Activated naive CD8-positive, alpha-beta T cell treated with anti-CD3 and anti-CD28 coated beads, Interleukin-2, amount 10 ng/mL, durations not matched to agents 7 days and 5 days (primary cell): ENCODE results near the gene TMEM154. TPM values are rescaled to one million over a fixed set of nuclear protein-coding genes. Genes with fewer than 3 reads are reported as not detected.

Experiments used
- ATAC-seq: fragments of 150-1000 bp; cut with Tn5 transposase; one replicate; pipeline ENCODE4 v1.10.0; 2021; ENCODE audit warnings: low read depth, moderate library complexity
- POLR2A ChIA-PET: fragments of 350-600 bp; sonication (Branson Sonifier 250); formaldehyde crosslinking; loops from one replicate; lab custom pipeline; 2021; ENCODE audit warnings: antibody characterized with exemption; lab: Charles Lee
- DNase-seq: peaks from one replicate; pipeline ENCODE4 v3.0.0; 2021
- H3K27ac Mint-ChIP-seq: one replicate; pipeline ENCODE4 v1.8.0; 2022; ENCODE audit warnings: mild to moderate bottlenecking, mixed read lengths
- H3K27me3 Mint-ChIP-seq: one replicate; pipeline ENCODE4 v1.8.0; 2022; ENCODE audit warnings: mild to moderate bottlenecking, moderate library complexity, mixed read lengths
- H3K36me3 Mint-ChIP-seq: one replicate; pipeline ENCODE4 v1.8.0; 2021; ENCODE audit warnings: mild to moderate bottlenecking, mixed read lengths
- H3K4me1 Mint-ChIP-seq: one replicate; pipeline ENCODE4 v1.8.0; 2021; ENCODE audit warnings: mixed read lengths
- H3K4me3 Mint-ChIP-seq: one replicate; pipeline ENCODE4 v1.8.0; 2022; ENCODE audit warnings: mild to moderate bottlenecking, moderate library complexity, mixed read lengths
- H3K9me3 Mint-ChIP-seq: one replicate; pipeline ENCODE4 v1.8.0; 2021; ENCODE audit warnings: mixed read lengths
- total RNA-seq, 2 experiments: library from RNA; stranded (reverse); gene quantifications; one replicate each; pipeline ENCODE4 v1.2.3, GENCODE V29; 2021

The TMEM154 gene
- total RNA-seq, 2 experiments from 2014 or later: 21.9 to 24.7 TPM

DNA sequence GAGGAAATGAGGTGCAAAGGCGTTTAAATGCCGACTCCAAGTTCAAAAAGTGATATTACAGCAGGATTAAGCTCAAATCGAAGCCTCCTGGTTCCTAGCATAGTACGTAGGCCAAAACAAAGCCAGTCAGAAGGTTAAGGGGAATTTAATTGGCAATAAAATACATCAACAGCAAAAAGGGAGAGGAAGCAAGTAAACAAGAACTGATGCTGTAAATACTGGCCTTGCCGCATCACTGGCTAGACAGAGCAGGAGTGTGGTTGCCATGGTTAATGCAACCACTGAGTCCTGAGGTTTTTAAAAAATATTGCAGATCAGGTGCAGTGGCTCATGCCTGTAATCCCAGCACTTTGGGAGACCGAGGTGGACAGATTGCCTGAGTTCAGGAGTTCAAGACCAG, 80.7 kb downstream of the TMEM154 start:
- Mint-ChIP-seq H3K27me3 (peaks cover 4% of the 10 kb centered on the region), H3K4me1 (peaks cover 3% of the 10 kb centered on the region), H3K36me3 (no peaks in the 10 kb centered on the region), H3K4me3 (no peak overlapping the region), H3K9me3 (no peaks in the 10 kb centered on the region), H3K27ac (no peak overlapping the region)
- DNase-seq: no peak
- POLR2A ChIA-PET: no interaction called here
- no peak for ATAC-seq

- Mint-ChIP-seq H3K27ac (no peak overlapping the region), H3K27me3 (peaks cover 4% of the 10 kb centered on the region), H3K9me3 (no peaks in the 10 kb centered on the region), H3K4me1 (peaks cover 3% of the 10 kb centered on the region), H3K36me3 (no peaks in the 10 kb centered on the region), H3K4me3 (no peak overlapping the region)
- ATAC-seq (no peak), DNase-seq (no peak)
- POLR2A ChIA-PET: no interaction called here
Observed at GRCh38 chr4:152598454-152598853, 81.3 kb downstream of the TMEM154 start.

DNA sequence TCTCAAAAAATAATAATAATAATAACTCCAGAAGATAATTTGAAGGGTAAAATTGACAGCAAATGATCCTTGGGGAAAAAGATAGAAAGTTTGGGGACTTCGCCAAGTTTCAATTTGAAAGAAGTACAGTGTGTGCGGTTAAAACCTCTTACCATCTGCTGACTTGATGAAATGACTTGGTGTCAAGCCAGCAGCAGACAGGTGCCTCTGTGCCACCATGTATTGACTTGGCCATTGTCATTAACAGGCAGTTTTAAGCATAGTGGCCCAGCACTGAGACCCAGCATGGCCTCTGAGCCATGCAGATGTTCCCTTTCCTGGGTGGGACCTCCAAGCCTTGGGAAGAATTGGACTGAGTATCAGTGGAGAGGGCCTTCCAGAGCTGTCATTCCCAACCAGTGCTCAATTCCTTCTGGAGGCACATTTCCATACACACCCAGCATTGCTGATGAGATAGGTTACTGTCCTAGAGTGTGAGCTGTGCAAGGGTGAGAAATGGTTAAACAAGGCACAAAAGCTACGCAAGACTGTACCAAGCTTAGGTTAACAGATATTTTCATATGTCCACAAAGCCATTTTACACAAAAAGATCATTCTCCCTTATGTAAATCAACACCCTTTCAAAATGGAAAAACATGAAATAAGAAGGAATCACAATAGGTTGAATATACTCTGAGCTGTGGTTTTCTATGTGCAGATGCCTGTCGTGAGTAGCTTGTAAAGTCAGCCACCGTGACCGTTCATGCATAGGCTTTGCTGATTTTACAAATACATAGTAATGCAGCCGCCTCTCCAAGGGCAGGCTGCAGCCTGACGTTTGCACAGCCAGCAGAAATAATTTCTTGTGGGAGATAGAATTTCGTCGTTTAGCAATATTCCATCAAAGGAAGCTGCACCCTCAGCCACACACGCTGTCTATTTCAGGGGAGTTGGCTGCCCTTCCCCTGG, 84.5 kb downstream of the TMEM154 start:
- H3K4me3 Mint-ChIP-seq: no peak overlapping the region
- DNase-seq (no peak), ATAC-seq (no peak)
- POLR2A ChIA-PET: no interaction called here
- peaks cover 12% of the 10 kb centered on the region for H3K27me3 Mint-ChIP-seq
- H3K27ac Mint-ChIP-seq: no peak overlapping the region
- no peaks in the 10 kb centered on the region for H3K9me3 Mint-ChIP-seq
- H3K36me3 Mint-ChIP-seq: no peaks in the 10 kb centered on the region
- peaks cover 3% of the 10 kb centered on the region for H3K4me1 Mint-ChIP-seq

DNA sequence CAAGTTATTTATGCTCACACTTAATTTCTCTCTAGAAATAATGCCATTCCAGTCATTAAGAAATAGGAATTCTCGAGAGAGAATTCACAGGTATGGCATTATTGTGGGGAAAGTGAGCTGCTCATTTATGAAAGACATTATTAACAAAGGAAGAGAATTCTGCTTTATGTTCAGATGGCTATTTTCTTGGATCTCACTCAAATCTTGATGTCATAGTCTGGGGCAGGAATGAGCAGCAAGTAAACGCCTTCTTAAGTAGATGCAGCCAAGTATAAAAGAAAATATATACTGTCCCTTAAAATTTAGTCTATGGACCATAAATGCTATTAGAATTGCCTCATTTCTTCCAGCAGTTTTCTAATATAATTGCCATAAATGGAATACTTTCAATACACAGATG, 85.7 kb downstream of the TMEM154 start:
- no peak overlapping the region for H3K4me3 Mint-ChIP-seq
- no peaks in the 10 kb centered on the region for H3K36me3 Mint-ChIP-seq
- no peak overlapping the region for H3K27ac Mint-ChIP-seq
- ATAC-seq (no peak), DNase-seq (no peak)
- POLR2A ChIA-PET: no interaction called here
- peaks cover 16% of the 10 kb centered on the region for H3K27me3 Mint-ChIP-seq
- H3K9me3 Mint-ChIP-seq: no peaks in the 10 kb centered on the region
- H3K4me1 Mint-ChIP-seq: peaks cover 1% of the 10 kb centered on the region

GRCh38 chr4:152591876-152592275, 87.9 kb downstream of the TMEM154 start:
- Mint-ChIP-seq H3K27me3 (peaks cover 20% of the 10 kb centered on the region), H3K9me3 (no peaks in the 10 kb centered on the region), H3K4me3 (no peak overlapping the region), H3K4me1 (no peaks in the 10 kb centered on the region), H3K36me3 (no peaks in the 10 kb centered on the region), H3K27ac (no peak overlapping the region)
- DNase-seq (no peak), ATAC-seq (no peak)
- POLR2A ChIA-PET: interaction anchor here (1.0 kb wide), 2 partner anchors 51 to 56 kb away, joined by 3 to 4 read pairs; partner anchors contain the start of gene FBXW7

DNA sequence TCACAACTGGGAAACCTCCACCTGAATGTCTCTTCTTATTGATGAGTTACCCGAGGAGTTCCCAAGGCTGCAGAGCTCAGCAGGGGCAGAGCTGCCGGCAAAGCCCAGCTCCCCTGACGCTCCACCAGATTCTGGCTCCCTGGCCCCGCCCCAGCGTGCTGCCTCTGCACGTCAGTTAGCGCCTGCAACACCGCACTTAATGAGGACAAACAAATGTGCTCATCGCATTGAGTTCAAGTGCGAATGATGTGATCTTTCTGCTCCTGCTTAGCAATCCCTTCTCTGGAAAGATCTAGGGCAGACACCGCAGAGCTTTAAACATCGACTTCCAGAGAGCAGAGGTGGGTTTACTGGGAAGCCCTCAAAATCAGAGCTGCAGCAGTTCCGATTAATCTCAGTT, 88.4 kb downstream of the TMEM154 start:
- H3K27ac Mint-ChIP-seq: no peak overlapping the region
- peak overlapping the region; percentile 2 for H3K4me3 Mint-ChIP-seq
- H3K36me3 Mint-ChIP-seq: no peaks in the 10 kb centered on the region
- no peaks in the 10 kb centered on the region for H3K9me3 Mint-ChIP-seq
- POLR2A ChIA-PET: interaction anchor here (1.0 kb wide), 2 partner anchors 50 to 55 kb away, joined by 3 to 4 read pairs; partner anchors contain the start of gene FBXW7
- ATAC-seq (peak; percentile 54), DNase-seq (peak; percentile 48)
- H3K27me3 Mint-ChIP-seq: peaks cover 17% of the 10 kb centered on the region
- no peaks in the 10 kb centered on the region for H3K4me1 Mint-ChIP-seq

- H3K4me1 Mint-ChIP-seq: no peaks in the 10 kb centered on the region
- H3K27me3 Mint-ChIP-seq: peaks cover 17% of the 10 kb centered on the region
- no peak for ATAC-seq
- H3K27ac Mint-ChIP-seq: no peak overlapping the region
- H3K4me3 Mint-ChIP-seq: no peak overlapping the region
- no peak for DNase-seq
- POLR2A ChIA-PET: interaction anchor here (1.0 to 1.4 kb wide), 3 partner anchors 49 to 54 kb away, joined by 3 to 5 read pairs (median 4); partner anchors contain the start of gene FBXW7
- H3K36me3 Mint-ChIP-seq: no peaks in the 10 kb centered on the region
- H3K9me3 Mint-ChIP-seq: no peaks in the 10 kb centered on the region
Observed at GRCh38 chr4:152590179-152591031, 89.4 kb downstream of the TMEM154 start.

GRCh38 chr4:152588869-152589268, 90.9 kb downstream of the TMEM154 start:
- Mint-ChIP-seq H3K4me1 (peaks cover 2% of the 10 kb centered on the region), H3K4me3 (no peak overlapping the region), H3K27me3 (peaks cover 17% of the 10 kb centered on the region), H3K9me3 (no peaks in the 10 kb centered on the region), H3K27ac (no peak overlapping the region), H3K36me3 (no peaks in the 10 kb centered on the region)
- POLR2A ChIA-PET: no interaction called here
- ATAC-seq (no peak), DNase-seq (no peak)

- Mint-ChIP-seq H3K27ac (no peak overlapping the region), H3K4me1 (peaks cover 2% of the 10 kb centered on the region), H3K27me3 (peaks cover 20% of the 10 kb centered on the region), H3K9me3 (no peaks in the 10 kb centered on the region), H3K36me3 (no peaks in the 10 kb centered on the region), H3K4me3 (no peak overlapping the region)
- DNase-seq (no peak), ATAC-seq (no peak)
- POLR2A ChIA-PET: no interaction called here
Observed at GRCh38 chr4:152587127-152587526, 92.7 kb downstream of the TMEM154 start.

DNA sequence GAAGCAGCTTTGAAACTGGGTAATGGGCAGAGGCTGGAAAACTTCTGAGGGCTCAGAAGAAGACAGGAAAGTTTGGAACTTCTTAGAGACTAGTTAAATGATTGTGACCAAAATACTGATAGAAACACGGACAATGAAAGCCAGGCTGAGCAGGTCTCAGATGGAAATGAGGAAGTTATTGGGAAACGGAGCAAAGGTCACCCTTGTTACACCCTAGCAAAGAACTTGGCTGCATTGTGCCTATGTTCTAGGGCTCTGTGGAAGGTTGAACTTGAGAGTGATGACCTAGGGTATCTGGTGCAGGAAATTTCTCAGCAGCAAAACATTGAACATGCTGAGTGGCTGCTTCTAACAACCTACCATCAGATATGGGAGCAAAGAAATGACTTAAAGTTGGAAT, 93.1 kb downstream of the TMEM154 start:
- no peak overlapping the region for H3K27ac Mint-ChIP-seq
- DNase-seq (no peak), ATAC-seq (no peak)
- H3K36me3 Mint-ChIP-seq: no peaks in the 10 kb centered on the region
- H3K4me1 Mint-ChIP-seq: peaks cover 2% of the 10 kb centered on the region
- no peak overlapping the region for H3K4me3 Mint-ChIP-seq
- peaks cover 20% of the 10 kb centered on the region for H3K27me3 Mint-ChIP-seq
- H3K9me3 Mint-ChIP-seq: no peaks in the 10 kb centered on the region
- POLR2A ChIA-PET: no interaction called here

GRCh38 chr4:152585023-152585441, 94.8 kb downstream of the TMEM154 start:
- H3K4me1 Mint-ChIP-seq: peaks cover 2% of the 10 kb centered on the region
- no peak for DNase-seq
- ATAC-seq: no peak
- no peaks in the 10 kb centered on the region for H3K36me3 Mint-ChIP-seq
- peaks cover 9% of the 10 kb centered on the region for H3K27me3 Mint-ChIP-seq
- POLR2A ChIA-PET: interaction anchor here (0.9 kb wide), 1 partner anchor 49 kb away, joined by 3 read pairs; no protein-coding TSS in a partner anchor
- H3K27ac Mint-ChIP-seq: peak overlapping the region; percentile 79
- peak overlapping the region; percentile 55 for H3K4me3 Mint-ChIP-seq
- no peaks in the 10 kb centered on the region for H3K9me3 Mint-ChIP-seq

- Mint-ChIP-seq H3K27ac (no peak overlapping the region), H3K36me3 (no peaks in the 10 kb centered on the region), H3K4me1 (peaks cover 2% of the 10 kb centered on the region), H3K9me3 (no peaks in the 10 kb centered on the region), H3K4me3 (no peak overlapping the region), H3K27me3 (peaks cover 3% of the 10 kb centered on the region)
- no peak for DNase-seq
- no peak for ATAC-seq
- POLR2A ChIA-PET: no interaction called here
Observed at GRCh38 chr4:152581536-152582160, 98.1 kb downstream of the TMEM154 start.

GRCh38 chr4:152579916-152580315, 99.9 kb downstream of the TMEM154 start:
- peaks cover 8% of the 10 kb centered on the region for H3K27me3 Mint-ChIP-seq
- no peak for ATAC-seq
- no peak for DNase-seq
- H3K27ac Mint-ChIP-seq: no peak overlapping the region
- H3K36me3 Mint-ChIP-seq: no peaks in the 10 kb centered on the region
- POLR2A ChIA-PET: interaction anchor here (1.0 to 1.1 kb wide), 2 partner anchors 26 to 98 kb away, joined by 3 read pairs; no protein-coding TSS in a partner anchor
- no peaks in the 10 kb centered on the region for H3K4me1 Mint-ChIP-seq
- no peak overlapping the region for H3K4me3 Mint-ChIP-seq
- H3K9me3 Mint-ChIP-seq: no peaks in the 10 kb centered on the region
